ENCODE results near the gene PHACTR3. TPM values are rescaled to one million over a fixed set of nuclear protein-coding genes. Genes with fewer than 3 reads are reported as not detected.

PHACTR3 gene
- total RNA-seq, 2 experiments from 2014 or later: not detected

DNA sequence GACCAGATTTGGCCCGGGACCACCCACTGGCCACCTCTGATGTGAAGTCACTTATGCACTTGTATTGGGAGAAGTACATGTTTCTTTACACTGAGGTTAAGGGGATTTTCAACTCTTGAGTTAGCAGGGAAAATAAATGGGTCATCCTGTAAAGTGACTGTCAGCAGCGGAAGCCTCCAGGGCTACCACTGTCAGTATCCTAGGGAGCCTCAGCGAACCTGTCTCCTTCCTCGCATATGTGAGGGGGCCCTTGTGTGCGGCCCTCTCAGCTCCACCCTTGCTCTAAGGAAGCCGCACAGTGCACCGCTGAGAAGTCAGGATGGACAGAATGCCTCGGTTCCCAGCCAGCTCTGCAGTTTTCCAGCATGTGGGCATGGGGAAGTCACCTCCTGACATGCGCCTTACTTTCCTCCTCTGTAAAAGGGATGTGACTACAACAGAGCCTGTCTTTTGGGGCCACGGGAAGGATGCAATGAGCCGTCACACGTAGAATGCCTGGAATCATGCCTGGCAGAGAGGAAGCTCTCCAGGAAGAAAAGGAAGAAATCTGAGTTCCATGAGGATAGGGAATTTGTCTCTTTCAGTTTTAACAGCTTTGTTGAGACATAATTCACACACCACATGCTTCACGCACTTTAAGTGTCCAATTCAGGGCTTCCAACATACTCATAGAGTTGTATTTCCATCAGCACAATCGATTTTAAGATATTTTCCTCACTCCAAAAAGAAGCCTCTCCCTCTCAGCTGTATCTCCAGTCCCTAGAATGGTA is 213.7 kb downstream of the PHACTR3 start:
- no peaks in the 10 kb centered on the region for H3K4me1 Mint-ChIP-seq
- no peak for DNase-seq
- no peak for ATAC-seq
- no peaks in the 10 kb centered on the region for H3K9me3 Mint-ChIP-seq (ENCODE audit: low read depth)
- H3K36me3 Mint-ChIP-seq (ENCODE audit: low read depth): no peaks in the 10 kb centered on the region
- H3K27me3 Mint-ChIP-seq: peaks cover 2% of the 10 kb centered on the region
- ChIA-PET CTCF (no interaction called here), POLR2A (no interaction called here)
- H3K27ac Mint-ChIP-seq: no peak overlapping the region
- intact Hi-C loops (cut with DNase I, micrococcal nuclease): no loop called here
- H3K4me3 Mint-ChIP-seq: no peak overlapping the region

DNA sequence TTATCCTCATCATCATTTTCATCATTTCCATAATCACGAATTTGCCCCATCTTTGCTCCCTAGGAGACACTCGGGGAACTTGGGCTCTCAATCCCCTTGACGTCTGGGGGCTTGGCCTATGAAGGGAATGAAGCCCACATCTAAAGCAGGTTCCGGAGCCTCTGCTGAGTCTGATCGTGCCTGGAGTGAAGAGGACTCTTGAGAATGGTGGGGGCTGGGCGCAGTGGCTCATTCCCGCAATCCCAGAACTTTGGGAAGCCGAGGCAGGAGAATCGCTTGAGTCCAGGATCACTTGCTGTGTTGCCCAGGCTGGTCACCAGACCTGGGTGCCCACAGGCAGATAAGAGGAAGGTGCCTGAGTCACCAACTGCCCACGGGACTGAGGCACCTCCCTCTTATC is 214.6 kb downstream of the PHACTR3 start:
- Mint-ChIP-seq H3K27ac (no peak overlapping the region), H3K4me3 (no peak overlapping the region), H3K36me3 (ENCODE audit: low read depth) (no peaks in the 10 kb centered on the region), H3K9me3 (ENCODE audit: low read depth) (no peaks in the 10 kb centered on the region), H3K4me1 (no peaks in the 10 kb centered on the region), H3K27me3 (peaks cover 2% of the 10 kb centered on the region)
- CTCF ChIA-PET: no interaction called here
- DNase-seq: no peak
- POLR2A ChIA-PET: no interaction called here
- ATAC-seq: no peak
- intact Hi-C loops (cut with DNase I, micrococcal nuclease): no loop called here

DNA sequence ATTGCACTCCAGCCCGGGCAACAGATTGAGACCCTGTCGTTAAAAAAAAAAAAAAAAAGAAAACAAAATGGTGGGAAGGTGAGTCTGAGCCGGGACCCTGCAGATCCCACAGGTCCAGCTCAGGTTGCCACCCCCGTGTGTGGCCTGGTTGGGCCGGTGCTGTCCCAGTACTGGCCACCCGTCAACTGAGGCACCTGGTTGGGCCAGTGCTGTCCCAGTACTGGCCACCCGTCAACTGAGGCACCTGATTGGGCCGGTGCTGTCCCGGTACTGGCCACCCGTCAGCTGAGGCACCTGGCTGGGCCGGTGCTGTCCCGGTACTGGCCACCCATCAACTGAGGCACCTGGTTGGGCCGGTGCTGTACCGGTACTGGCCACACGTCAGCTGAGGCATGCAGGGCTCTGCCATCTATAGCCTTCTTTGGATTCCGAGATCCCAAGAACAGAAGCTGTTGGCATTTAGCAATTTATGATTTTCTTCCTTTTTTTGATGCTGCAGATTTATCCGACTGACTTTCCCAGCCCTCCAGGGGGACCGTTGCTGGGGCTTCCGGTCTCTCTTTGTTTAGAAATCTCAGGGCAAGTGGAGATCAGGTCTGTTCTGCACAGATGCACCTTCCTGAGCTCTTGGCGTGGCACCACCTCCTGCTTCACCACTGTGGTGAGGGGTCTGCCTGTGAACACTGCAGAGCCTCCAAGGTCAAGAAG is 215.3 kb downstream of the PHACTR3 start:
- CTCF ChIA-PET: no interaction called here
- Mint-ChIP-seq H3K4me3 (no peak overlapping the region), H3K27ac (no peak overlapping the region), H3K9me3 (ENCODE audit: low read depth) (no peaks in the 10 kb centered on the region), H3K4me1 (no peaks in the 10 kb centered on the region), H3K36me3 (ENCODE audit: low read depth) (no peaks in the 10 kb centered on the region), H3K27me3 (peaks cover 2% of the 10 kb centered on the region)
- ATAC-seq (no peak), DNase-seq (no peak)
- POLR2A ChIA-PET: no interaction called here
- intact Hi-C loops (cut with DNase I, micrococcal nuclease): no loop called here

DNA sequence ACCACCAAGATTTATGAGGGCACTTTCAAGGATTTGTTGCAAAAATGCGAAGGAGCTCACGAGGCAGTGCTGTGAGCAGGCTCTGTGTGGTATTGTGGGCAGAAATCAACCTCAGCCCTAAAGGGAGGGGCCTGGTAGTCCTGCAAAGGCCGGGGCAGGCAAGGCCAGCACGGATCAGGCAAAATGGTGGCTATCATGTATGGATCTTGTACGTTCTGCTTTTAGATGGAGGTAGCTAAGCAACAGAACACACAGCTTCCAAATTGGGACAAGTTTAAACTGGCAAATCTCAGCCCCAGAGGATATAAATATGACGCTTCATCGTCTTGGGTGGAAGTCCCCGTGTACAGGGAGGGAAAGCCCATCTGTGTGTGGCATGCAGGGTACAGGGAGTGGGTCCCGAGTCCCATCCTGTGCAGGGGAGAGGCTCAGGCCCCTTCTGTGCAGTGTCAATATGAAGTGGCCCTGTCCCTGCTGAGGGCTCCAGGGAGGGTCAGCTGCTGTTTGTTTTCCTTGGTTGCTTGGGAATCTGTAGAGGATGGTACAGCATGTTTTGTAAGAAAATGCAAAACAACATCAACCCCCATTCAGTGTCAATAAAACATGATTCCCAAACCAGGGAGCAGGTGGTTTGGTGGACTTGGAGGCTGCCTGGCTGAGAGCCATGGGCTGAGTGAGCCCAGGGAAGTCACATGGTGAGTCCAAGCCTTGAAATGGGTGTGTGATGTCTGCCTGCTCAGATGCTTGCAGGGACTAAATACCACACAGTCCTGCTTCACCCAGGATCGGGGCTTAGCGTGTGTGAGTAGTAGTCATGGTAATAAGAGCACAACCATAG is 216.1 kb downstream of the PHACTR3 start:
- Mint-ChIP-seq H3K4me1 (no peaks in the 10 kb centered on the region), H3K27me3 (peaks cover 5% of the 10 kb centered on the region), H3K36me3 (ENCODE audit: low read depth) (no peaks in the 10 kb centered on the region), H3K4me3 (no peak overlapping the region), H3K27ac (no peak overlapping the region), H3K9me3 (ENCODE audit: low read depth) (no peaks in the 10 kb centered on the region)
- DNase-seq (no peak), ATAC-seq (no peak)
- ChIA-PET CTCF (no interaction called here), POLR2A (no interaction called here)
- intact Hi-C loops (cut with DNase I, micrococcal nuclease): no loop called here

DNA sequence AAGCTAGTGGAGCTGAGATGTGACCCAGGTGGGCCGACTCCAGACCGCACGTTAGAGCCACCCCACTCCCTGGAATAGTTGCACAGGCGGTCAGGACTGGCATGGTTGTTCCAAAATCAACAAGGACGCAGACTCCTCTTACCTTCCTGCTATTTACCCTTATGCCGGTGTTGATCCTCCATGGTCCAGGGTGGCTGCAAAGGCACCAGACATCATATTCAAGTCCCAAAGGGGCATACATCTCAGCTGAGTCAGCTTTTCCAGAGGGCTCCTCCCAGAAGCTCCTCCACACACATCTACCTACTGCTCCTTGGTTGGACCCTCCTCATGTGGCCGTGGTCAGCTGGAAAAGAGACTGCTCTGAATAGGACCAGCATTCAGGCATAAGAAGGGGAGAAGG is 216.9 kb downstream of the PHACTR3 start:
- Mint-ChIP-seq H3K9me3 (ENCODE audit: low read depth) (no peaks in the 10 kb centered on the region), H3K36me3 (ENCODE audit: low read depth) (no peaks in the 10 kb centered on the region), H3K27ac (no peak overlapping the region), H3K4me1 (no peaks in the 10 kb centered on the region), H3K4me3 (no peak overlapping the region), H3K27me3 (peaks cover 5% of the 10 kb centered on the region)
- CTCF ChIA-PET: no interaction called here
- DNase-seq (no peak), ATAC-seq (no peak)
- intact Hi-C loops (cut with DNase I, micrococcal nuclease): no loop called here
- POLR2A ChIA-PET: no interaction called here

DNA sequence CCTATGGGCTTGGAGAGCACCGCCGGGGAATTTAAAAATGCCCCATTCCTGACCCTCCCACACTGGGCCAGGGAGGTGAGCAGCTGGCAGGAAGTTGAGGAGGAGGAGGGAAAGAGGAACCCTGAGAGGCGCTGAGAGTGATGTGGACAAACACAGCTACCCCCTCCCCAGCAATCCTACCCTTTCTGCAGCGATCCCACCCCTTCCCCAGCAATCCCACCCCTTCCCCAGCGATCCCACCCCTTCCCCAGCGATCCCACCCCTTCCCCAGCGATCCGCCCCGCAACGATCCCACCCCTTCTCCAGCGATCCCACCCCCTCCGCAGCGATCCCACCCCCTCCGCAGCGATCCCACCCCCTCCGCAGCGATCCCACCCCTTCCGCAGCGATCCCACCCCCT is 217.4 kb downstream of the PHACTR3 start:
- H3K9me3 Mint-ChIP-seq (ENCODE audit: low read depth): no peaks in the 10 kb centered on the region
- no peak for DNase-seq
- H3K27me3 Mint-ChIP-seq: peaks cover 5% of the 10 kb centered on the region
- no peak for ATAC-seq
- H3K27ac Mint-ChIP-seq: no peak overlapping the region
- H3K4me3 Mint-ChIP-seq: no peak overlapping the region
- H3K36me3 Mint-ChIP-seq (ENCODE audit: low read depth): no peaks in the 10 kb centered on the region
- intact Hi-C loops (cut with DNase I, micrococcal nuclease): no loop called here
- ChIA-PET POLR2A (no interaction called here), CTCF (no interaction called here)
- H3K4me1 Mint-ChIP-seq: no peaks in the 10 kb centered on the region

DNA sequence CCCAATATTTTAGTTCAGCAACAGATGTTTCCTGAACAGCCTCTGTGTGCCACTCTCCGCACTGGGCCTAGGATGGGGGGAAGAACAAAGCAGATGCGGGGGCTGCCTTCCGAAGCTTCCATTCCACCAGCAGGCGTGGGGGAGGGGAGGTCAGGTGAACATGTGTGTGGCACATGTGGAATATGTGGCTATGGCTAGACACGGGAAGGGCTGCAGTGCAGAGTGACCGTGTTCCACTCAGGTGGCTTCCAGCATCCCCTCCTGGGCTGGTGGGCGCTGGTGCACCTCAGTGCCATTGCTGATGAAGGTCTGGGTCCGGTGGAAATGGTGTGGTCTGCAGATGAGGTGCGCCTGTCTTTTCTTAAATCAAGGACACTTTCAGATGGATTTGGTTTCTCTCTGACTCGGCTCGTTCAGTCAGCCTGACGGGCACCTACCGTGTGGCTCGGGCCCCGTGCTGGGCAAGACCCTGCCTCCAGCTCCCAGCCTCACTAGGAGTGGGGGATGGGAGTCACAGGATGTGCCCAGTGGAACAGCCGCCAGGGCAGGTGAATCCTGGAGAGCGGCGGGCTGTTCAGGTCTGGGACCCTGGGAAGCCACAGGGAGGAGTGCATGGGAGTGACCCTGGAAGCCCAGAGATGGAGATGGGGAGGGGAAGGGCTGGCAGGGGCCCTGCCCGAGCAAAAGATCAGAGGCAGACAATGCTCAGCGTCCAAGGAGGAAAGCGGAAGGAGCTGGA is 218.1 kb downstream of the PHACTR3 start:
- CTCF ChIA-PET: no interaction called here
- H3K36me3 Mint-ChIP-seq (ENCODE audit: low read depth): no peaks in the 10 kb centered on the region

DNA sequence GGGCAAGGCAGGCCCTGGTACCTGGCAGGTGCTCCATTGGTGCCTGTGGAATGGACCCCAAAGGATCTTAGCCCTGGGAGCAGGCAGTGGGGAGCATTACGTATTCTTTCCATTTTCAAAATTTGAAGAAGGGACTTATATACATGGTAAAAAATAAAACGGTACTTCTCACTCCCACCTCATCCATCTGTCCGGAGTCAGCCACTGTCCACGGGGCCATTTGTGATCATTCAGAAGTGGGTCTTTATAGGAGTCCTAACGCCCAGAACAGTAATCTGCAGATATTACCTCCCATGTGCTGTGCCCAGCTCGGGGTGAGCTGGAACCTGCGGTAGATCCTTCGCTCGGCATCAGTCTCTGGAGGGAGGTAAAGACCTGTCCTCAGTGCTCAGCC is 218.7 kb downstream of the PHACTR3 start:
- no peaks in the 10 kb centered on the region for H3K4me1 Mint-ChIP-seq
- H3K27ac Mint-ChIP-seq: no peak overlapping the region

More for the DNA sequence above, 218.1 kb downstream of the PHACTR3 start:
- Mint-ChIP-seq H3K4me1 (no peaks in the 10 kb centered on the region), H3K4me3 (no peak overlapping the region), H3K27me3 (peaks cover 5% of the 10 kb centered on the region), H3K27ac (no peak overlapping the region), H3K9me3 (ENCODE audit: low read depth) (no peaks in the 10 kb centered on the region)
- ATAC-seq (no peak), DNase-seq (no peak)
- POLR2A ChIA-PET: no interaction called here
- intact Hi-C loops (cut with DNase I, micrococcal nuclease): no loop called here

DNA sequence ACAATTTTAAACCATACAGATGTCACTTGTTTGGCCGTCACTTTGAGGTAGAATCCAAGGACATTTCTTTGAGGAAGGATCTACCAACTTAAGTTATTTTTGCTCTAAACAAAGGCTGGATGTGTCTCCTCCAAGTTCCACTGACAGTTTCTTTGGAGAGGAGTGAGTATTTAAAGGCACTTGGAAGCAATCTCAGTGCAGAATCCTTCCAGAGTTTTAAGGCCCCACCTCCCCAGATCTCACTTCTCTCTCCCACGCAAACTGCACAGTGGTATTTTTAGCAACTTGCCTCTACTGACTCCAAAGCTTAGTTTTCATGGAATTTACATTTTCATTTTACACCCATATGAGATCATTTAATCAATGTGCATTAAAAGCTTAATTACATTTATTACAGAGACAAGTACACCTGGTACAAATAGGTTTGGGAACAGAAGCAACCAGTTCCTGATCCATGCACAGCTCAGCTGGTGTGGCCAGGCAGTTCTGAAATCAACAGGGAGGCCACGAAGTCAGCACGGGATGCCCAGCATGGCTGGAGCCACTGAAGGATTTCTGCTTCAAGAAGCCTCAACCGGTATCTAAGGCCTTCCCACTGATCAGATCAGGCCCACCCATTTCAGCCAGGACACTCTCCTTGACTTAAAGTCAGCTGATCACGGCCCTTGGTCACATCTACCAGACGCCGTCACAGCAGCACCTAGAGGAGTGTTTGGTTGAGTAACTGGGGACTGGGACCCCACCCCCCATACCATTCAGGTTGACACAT is 219.3 kb downstream of the PHACTR3 start:
- no peak for ATAC-seq
- POLR2A ChIA-PET: no interaction called here
- no peak overlapping the region for H3K4me3 Mint-ChIP-seq
- no peaks in the 10 kb centered on the region for H3K36me3 Mint-ChIP-seq (ENCODE audit: low read depth)
- intact Hi-C loops (cut with DNase I, micrococcal nuclease): no loop called here
- H3K4me1 Mint-ChIP-seq: no peaks in the 10 kb centered on the region
- H3K9me3 Mint-ChIP-seq (ENCODE audit: low read depth): no peaks in the 10 kb centered on the region
- H3K27me3 Mint-ChIP-seq: peaks cover 9% of the 10 kb centered on the region
- CTCF ChIA-PET: interaction anchor here (0.9 kb wide), 1 partner anchor 40 kb away, joined by 3 read pairs; no protein-coding TSS in a partner anchor
- no peak for DNase-seq
- H3K27ac Mint-ChIP-seq: no peak overlapping the region

More for the DNA sequence above, 218.7 kb downstream of the PHACTR3 start:
- H3K4me3 Mint-ChIP-seq: no peak overlapping the region
- ATAC-seq: no peak
- ChIA-PET CTCF (no interaction called here), POLR2A (no interaction called here)
- H3K27me3 Mint-ChIP-seq: peaks cover 5% of the 10 kb centered on the region
- intact Hi-C loops (cut with DNase I, micrococcal nuclease): no loop called here
- no peak for DNase-seq
- H3K36me3 Mint-ChIP-seq (ENCODE audit: low read depth): no peaks in the 10 kb centered on the region
- no peaks in the 10 kb centered on the region for H3K9me3 Mint-ChIP-seq (ENCODE audit: low read depth)

DNA sequence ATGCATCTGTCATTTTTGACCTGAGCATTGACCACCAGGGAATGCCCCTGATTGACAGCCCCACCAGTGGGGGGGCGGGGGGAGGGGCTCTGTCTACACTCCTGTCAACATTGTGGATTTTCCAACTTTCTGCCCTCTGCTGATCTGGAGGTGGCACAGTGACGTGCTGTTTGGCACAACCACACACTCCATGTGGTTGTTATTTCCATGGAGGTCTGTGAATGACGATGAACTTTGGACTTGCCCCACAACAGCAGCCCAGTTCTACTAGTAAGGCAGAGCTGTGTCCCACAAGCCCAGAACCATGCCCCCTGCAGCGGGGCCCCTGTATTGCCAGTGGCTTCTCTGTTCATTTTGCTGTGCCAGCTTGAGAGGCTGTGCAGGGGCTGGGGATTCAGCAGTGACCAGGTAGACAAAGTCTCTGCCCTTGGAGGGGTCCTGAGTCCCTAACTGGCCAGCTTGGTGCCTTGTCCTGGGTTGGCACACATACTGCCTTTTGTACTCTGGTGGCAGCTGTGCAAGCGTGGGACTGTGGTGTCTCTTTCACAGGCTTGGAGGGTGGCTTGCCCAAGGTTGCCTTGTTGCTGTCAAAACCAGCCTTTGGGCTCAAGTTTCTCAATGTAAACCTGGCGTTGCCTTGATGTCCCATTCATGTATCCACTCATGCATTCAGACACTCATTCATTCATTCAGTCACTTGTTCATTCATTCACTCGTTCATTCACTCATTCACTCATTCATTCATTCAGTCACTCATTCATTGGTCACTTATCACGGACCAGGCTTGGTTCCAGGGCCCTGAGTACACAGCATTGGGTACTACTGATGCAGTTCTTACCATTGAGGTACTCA is 220.6 kb downstream of the PHACTR3 start:
- H3K9me3 Mint-ChIP-seq (ENCODE audit: low read depth): no peaks in the 10 kb centered on the region
- intact Hi-C loops (cut with DNase I, micrococcal nuclease): no loop called here
- DNase-seq (no peak), ATAC-seq (no peak)
- H3K4me1 Mint-ChIP-seq: no peaks in the 10 kb centered on the region
- H3K4me3 Mint-ChIP-seq: no peak overlapping the region
- no peak overlapping the region for H3K27ac Mint-ChIP-seq
- CTCF ChIA-PET: no interaction called here
- POLR2A ChIA-PET: no interaction called here
- H3K36me3 Mint-ChIP-seq (ENCODE audit: low read depth): no peaks in the 10 kb centered on the region
- H3K27me3 Mint-ChIP-seq: peaks cover 10% of the 10 kb centered on the region
